Natural killer cell (primary cell): ENCODE measurements around the gene SORL1. TPM values are rescaled to one million over a fixed set of nuclear protein-coding genes. Genes with fewer than 3 reads are reported as not detected.

Experiments used
- ATAC-seq, 3 donors: fragments of 150-1000 bp in 2 of 3; fragments of 200-7000 bp in 1 of 3; cut with Tn5 transposase; 1 replicate in 1 of 3; 2 replicates in 2 of 3; pipeline ENCODE4 v1.10.0; 2021; ENCODE audit warnings: mild to moderate bottlenecking in 2 of 3, moderate library complexity in 2 of 3
- DNase-seq, 2 donors: peaks; one replicate each; pipeline versions ENCODE4 v3.0.0 to v3.0.0-alpha.2; 2013 to 2021; ENCODE audit warnings: mixed read lengths in 1 of 2
- H3K27ac ChIP-seq: one replicate; pipeline ENCODE4 v1.5.1; 2013; ENCODE audit warnings: mild to moderate bottlenecking, low read length
- H3K27me3 ChIP-seq: one replicate; pipeline ENCODE4 v1.6.1; 2013; ENCODE audit warnings: low read length; ENCODE audit not compliant: control insufficient read depth, insufficient read depth
- H3K36me3 ChIP-seq: one replicate; pipeline ENCODE4 v1.6.1; 2013; ENCODE audit warnings: low read length; ENCODE audit not compliant: control insufficient read depth, insufficient read depth
- H3K4me1 ChIP-seq: one replicate; pipeline ENCODE4 v1.6.1; 2013; ENCODE audit warnings: low read length; ENCODE audit not compliant: control insufficient read depth, insufficient read depth
- H3K4me3 ChIP-seq: one replicate; pipeline ENCODE4 v1.5.1; 2013; ENCODE audit warnings: low read length
- H3K9me3 ChIP-seq: one replicate; pipeline ENCODE4 v1.6.1; 2013; ENCODE audit warnings: low read length; ENCODE audit not compliant: control insufficient read depth, insufficient read depth
- H3K27ac Mint-ChIP-seq, 2 donors: one replicate each; pipeline ENCODE4 v1.8.0; 2022; ENCODE audit warnings: mild to moderate bottlenecking in 2 of 2, mixed read lengths in 2 of 2, moderate library complexity in 1 of 2
- H3K27me3 Mint-ChIP-seq, 2 donors: one replicate each; pipeline ENCODE4 v1.8.0; 2022; ENCODE audit warnings: low read depth in 2 of 2, mixed read lengths in 2 of 2
- H3K36me3 Mint-ChIP-seq: one replicate; pipeline ENCODE4 v1.8.0; 2022; ENCODE audit warnings: mixed read lengths
- H3K4me1 Mint-ChIP-seq, 2 donors: one replicate each; pipeline ENCODE4 v1.8.0; 2022; ENCODE audit warnings: mixed read lengths in 2 of 2
- H3K4me3 Mint-ChIP-seq: one replicate; pipeline ENCODE4 v1.8.0; 2022; ENCODE audit warnings: mild to moderate bottlenecking, moderate library complexity, mixed read lengths
- H3K9me3 Mint-ChIP-seq, 2 donors: one replicate each; pipeline ENCODE4 v1.8.0; 2022; ENCODE audit warnings: mixed read lengths in 2 of 2
- WGBS: methylation state at CpG from one replicate; pipeline ENCODE4 v1.1.7; 2013; ENCODE audit warnings: missing lambda C conversion rate; ENCODE audit not compliant: insufficient coverage; 5-methylcytosine and 5-hydroxymethylcytosine counted together
- intact Hi-C: fragments of 100-400 bp; cut with micrococcal nuclease; formaldehyde crosslinking; loops from one replicate; pipeline ENCODE4 v1.14.2; 2022
- total RNA-seq, 4 donors: library from RNA; stranded (reverse); fragments of 120-200 nt in 1 of 4; gene quantifications; one replicate each; pipeline versions ENCODE4 v1.2.3 to v1.2.4, GENCODE V29; 2013 to 2022
- TF ChIP-seq, protein P1 (sequence below): fragments of 200-600 bp; IDR thresholded peaks from one replicate; pipeline ENCODE4 v1.8.0; 2022; ENCODE audit warnings: antibody characterized with exemption

Gene SORL1
- total RNA-seq, 3 donors from 2014 or later (not counting 1 experiment from before 2014, with no cell fraction given), result 386 to 519 (median 456) TPM

GRCh38 chr11:121467471-121467870 lies 15.4 kb downstream of the SORL1 start:
- H3K4me1 ChIP-seq, result peaks cover 97% of the 10 kb centered on the region
- H3K36me3 Mint-ChIP-seq, result peaks cover 11% of the 10 kb centered on the region
- no peaks in the 10 kb centered on the region for H3K9me3 ChIP-seq
- ATAC-seq (no peak), DNase-seq (no peak)
- peak overlapping the region; percentile 86 for H3K4me3 Mint-ChIP-seq
- peak overlapping the region; percentile 68 for H3K27ac ChIP-seq
- H3K4me1 Mint-ChIP-seq, result peaks cover 93 to 99% of the 10 kb centered on the region in 2 donors
- H3K4me3 ChIP-seq, result no peak overlapping the region
- intact Hi-C loops, result no loop called here
- no CpG with 5 or more reads among the region's 2 CpGs for WGBS
- H3K27me3 Mint-ChIP-seq, result no peaks in the 10 kb centered on the region
- H3K36me3 ChIP-seq, result peaks cover 17% of the 10 kb centered on the region
- H3K9me3 Mint-ChIP-seq, result no peaks in the 10 kb centered on the region
- TF ChIP-seq, protein P1, sequence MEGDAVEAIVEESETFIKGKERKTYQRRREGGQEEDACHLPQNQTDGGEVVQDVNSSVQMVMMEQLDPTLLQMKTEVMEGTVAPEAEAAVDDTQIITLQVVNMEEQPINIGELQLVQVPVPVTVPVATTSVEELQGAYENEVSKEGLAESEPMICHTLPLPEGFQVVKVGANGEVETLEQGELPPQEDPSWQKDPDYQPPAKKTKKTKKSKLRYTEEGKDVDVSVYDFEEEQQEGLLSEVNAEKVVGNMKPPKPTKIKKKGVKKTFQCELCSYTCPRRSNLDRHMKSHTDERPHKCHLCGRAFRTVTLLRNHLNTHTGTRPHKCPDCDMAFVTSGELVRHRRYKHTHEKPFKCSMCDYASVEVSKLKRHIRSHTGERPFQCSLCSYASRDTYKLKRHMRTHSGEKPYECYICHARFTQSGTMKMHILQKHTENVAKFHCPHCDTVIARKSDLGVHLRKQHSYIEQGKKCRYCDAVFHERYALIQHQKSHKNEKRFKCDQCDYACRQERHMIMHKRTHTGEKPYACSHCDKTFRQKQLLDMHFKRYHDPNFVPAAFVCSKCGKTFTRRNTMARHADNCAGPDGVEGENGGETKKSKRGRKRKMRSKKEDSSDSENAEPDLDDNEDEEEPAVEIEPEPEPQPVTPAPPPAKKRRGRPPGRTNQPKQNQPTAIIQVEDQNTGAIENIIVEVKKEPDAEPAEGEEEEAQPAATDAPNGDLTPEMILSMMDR, result no peak
- H3K27ac Mint-ChIP-seq, result peak overlapping the region; percentile 98 to 99
- no peaks in the 10 kb centered on the region for H3K27me3 ChIP-seq

GRCh38 chr11:121467965-121468364 lies 15.9 kb downstream of the SORL1 start:
- Histone ChIP-seq H3K27ac (peak overlapping the region; percentile 68), H3K9me3 (no peaks in the 10 kb centered on the region), H3K4me1 (peaks cover 97% of the 10 kb centered on the region), H3K4me3 (no peak overlapping the region), H3K27me3 (no peaks in the 10 kb centered on the region), H3K36me3 (peaks cover 17% of the 10 kb centered on the region)
- 10% methylated on average over 10 of the region's 10 CpGs for WGBS
- H3K4me1 Mint-ChIP-seq, result peaks cover 93 to 99% of the 10 kb centered on the region in 2 donors
- peak overlapping the region; percentile 98 to 99 for H3K27ac Mint-ChIP-seq
- ATAC-seq (peak; percentile 26 to 57 (median 52)), DNase-seq (peak; percentile 40 to 87)
- peak overlapping the region; percentile 86 for H3K4me3 Mint-ChIP-seq
- peaks cover 11% of the 10 kb centered on the region for H3K36me3 Mint-ChIP-seq
- intact Hi-C loops, result loop anchor here (2.0 kb wide), 1 partner anchor 15 kb away; the partner anchor contains the start of genes SORL1 and SORL1-AS1
- H3K27me3 Mint-ChIP-seq, result no peaks in the 10 kb centered on the region
- no peaks in the 10 kb centered on the region for H3K9me3 Mint-ChIP-seq
- TF ChIP-seq, protein P1, result no peak

DNA sequence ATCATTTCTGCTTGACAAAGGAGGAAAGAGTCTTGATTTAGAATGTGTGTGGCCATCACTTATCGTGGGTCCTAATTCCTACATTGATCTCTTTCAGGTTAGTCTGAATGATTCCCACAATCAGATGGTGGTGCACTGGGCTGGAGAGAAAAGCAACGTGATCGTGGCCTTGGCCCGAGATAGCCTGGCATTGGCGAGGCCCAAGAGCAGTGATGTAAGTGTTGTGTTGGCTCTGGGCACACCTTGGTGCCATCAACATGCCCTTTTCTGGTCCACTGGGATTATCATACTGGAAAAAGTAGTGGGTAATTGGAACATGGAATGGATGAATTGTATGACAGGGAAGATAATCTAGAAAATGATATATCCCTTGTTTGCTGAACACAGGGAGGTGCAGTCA lies 17.8 kb downstream of the SORL1 start:
- peak overlapping the region; percentile 98 to 99 for H3K27ac Mint-ChIP-seq
- intact Hi-C loops, result loop anchor here (2.0 kb wide), 1 partner anchor 17 kb away; the partner anchor contains the start of genes SORL1 and SORL1-AS1
- H3K36me3 ChIP-seq, result peaks cover 22% of the 10 kb centered on the region
- WGBS, result 93% methylated on average over 5 of the region's 5 CpGs
- no peaks in the 10 kb centered on the region for H3K9me3 Mint-ChIP-seq
- ATAC-seq (no peak), DNase-seq (no peak)
- H3K4me3 ChIP-seq, result no peak overlapping the region
- H3K27ac ChIP-seq, result no peak overlapping the region
- H3K4me1 Mint-ChIP-seq, result peaks cover 91 to 99% of the 10 kb centered on the region in 2 donors
- no peaks in the 10 kb centered on the region for H3K9me3 ChIP-seq
- peak overlapping the region; percentile 61 for H3K4me3 Mint-ChIP-seq
- TF ChIP-seq, protein P1, result no peak
- no peaks in the 10 kb centered on the region for H3K27me3 ChIP-seq
- H3K27me3 Mint-ChIP-seq, result no peaks in the 10 kb centered on the region
- H3K4me1 ChIP-seq, result peaks cover 96% of the 10 kb centered on the region
- H3K36me3 Mint-ChIP-seq, result peaks cover 11% of the 10 kb centered on the region

DNA sequence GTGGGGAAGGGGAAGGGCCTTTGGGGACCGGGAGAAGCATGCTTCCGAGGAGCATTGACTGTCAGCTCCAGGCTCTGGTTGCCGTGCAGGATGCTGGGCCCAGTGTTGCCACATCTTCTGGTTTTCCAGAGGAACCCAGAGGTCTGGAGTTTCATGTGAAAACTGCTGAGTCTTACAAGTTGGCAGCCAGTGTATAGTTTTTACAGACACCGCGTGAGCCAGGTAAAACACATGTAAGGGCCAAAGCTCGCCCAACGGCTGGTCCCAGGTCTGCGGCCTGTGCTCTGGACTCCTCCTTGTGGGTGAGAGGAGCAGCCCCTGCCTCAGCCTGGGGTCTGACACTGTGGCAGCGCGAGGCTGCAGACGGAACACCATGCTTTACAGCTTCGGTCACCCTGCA lies 19.1 kb downstream of the SORL1 start:
- Mint-ChIP-seq H3K4me1 (peaks cover 93 to 100% of the 10 kb centered on the region in 2 donors), H3K36me3 (peaks cover 11% of the 10 kb centered on the region)
- no peak for ATAC-seq

More for the DNA sequence above, 19.1 kb downstream of the SORL1 start:
- 83% methylated on average over 12 of the region's 12 CpGs for WGBS
- Mint-ChIP-seq H3K27ac (peak overlapping the region; percentile 98 to 99), H3K9me3 (no peaks in the 10 kb centered on the region), H3K27me3 (no peaks in the 10 kb centered on the region), H3K4me3 (peak overlapping the region; percentile 13)
- H3K36me3 ChIP-seq, result peaks cover 22% of the 10 kb centered on the region
- H3K4me1 ChIP-seq, result peaks cover 88% of the 10 kb centered on the region
- H3K4me3 ChIP-seq, result no peak overlapping the region
- peak overlapping the region; percentile 73 for H3K27ac ChIP-seq
- TF ChIP-seq, protein P1, result no peak
- intact Hi-C loops, result no loop called here
- no peaks in the 10 kb centered on the region for H3K9me3 ChIP-seq
- DNase-seq, result no peak
- H3K27me3 ChIP-seq, result no peaks in the 10 kb centered on the region
